Cardiac muscle cell (in vitro differentiated cells and primary cell): Measurements from ENCODE around the gene PTP4A2. TPM values are rescaled to one million over a fixed set of nuclear protein-coding genes. Genes with fewer than 3 reads are reported as not detected.

ENCODE experiments used
- DNase-seq, 2 donors: peaks; one replicate each; pipeline versions ENCODE4 v3.0.0 to v3.0.0-alpha.2; 2010 to 2017; ENCODE audit warnings: low read depth in 1 of 2, low spot score in 1 of 2
- H3K27ac ChIP-seq: fragments of 200-600 bp; sonication (generic); 2 replicates; pipeline ENCODE4 v1.5.1; 2016
- H3K27me3 ChIP-seq: fragments of 200-600 bp; sonication (generic); 2 replicates; pipeline ENCODE4 v1.6.0; 2016; ENCODE audit warnings: control low read depth
- H3K36me3 ChIP-seq: fragments of 200-600 bp; sonication (generic); 2 replicates; pipeline ENCODE4 v1.5.1; 2016; ENCODE audit warnings: control low read depth
- H3K4me1 ChIP-seq: fragments of 200-600 bp; sonication (generic); 2 replicates; pipeline ENCODE4 v1.8.1; 2017; ENCODE audit warnings: low read depth, mild to moderate bottlenecking, mixed run types
- H3K4me3 ChIP-seq: fragments of 200-600 bp; sonication (generic); 2 replicates; pipeline ENCODE4 v1.5.1; 2016; ENCODE audit warnings: mild to moderate bottlenecking
- H3K9me3 ChIP-seq: fragments of 200-600 bp; sonication (generic); 2 replicates; pipeline ENCODE4 v1.5.1; 2017; ENCODE audit warnings: low read depth, mild to moderate bottlenecking, control low read depth
- CTCF ChIP-seq: IDR thresholded peaks from 2 replicates; pipeline ENCODE4 v1.5.1; 2012; ENCODE audit warnings: low read depth, mild to moderate bottlenecking, low read length
- polyA plus RNA-seq: library from polyadenylated mRNA; unstranded; fragments of >200 nt; fragmentation: Nextera tagmentation; extraction: Ambion mirVana; gene quantifications from 2 replicates; pipeline ENCODE4 v1.2.1, GENCODE V29; 2016
- total RNA-seq: library from RNA; depleted of rRNA; stranded (reverse); fragments of >200 nt; gene quantifications from 2 replicates; pipeline ENCODE4 v1.2.3, GENCODE V29; 2016

The PTP4A2 gene
- 105 and 161 TPM in 2 replicates for total RNA-seq
- polyA plus RNA-seq = 285 and 366 TPM in 2 replicates

- peaks cover 20% of the 10 kb centered on the region for H3K4me1 ChIP-seq
- DNase-seq = peak; percentile 97 to 98
- H3K4me3 ChIP-seq = peak within 1 kb of the TSS; percentile 79
- no peaks in the 10 kb centered on the region for H3K36me3 ChIP-seq
- no peaks in the 10 kb centered on the region for H3K9me3 ChIP-seq
- TF ChIP-seq CTCF = peak; percentile 20
- H3K27me3 ChIP-seq = no peaks in the 10 kb centered on the region
- H3K27ac ChIP-seq = peak within 1 kb of the TSS; percentile 98
Observed at GRCh38 chr1:31938184-31938975, at the start of gene PTP4A2. Gene PTP4A2, minus strand, starts transcription at chr1:31938368. Its CDS starts 19,303 bp downstream, at chr1:31919065.

GRCh38 chr1:31987135-31987619, 49.0 kb upstream of the PTP4A2 start:
- peak in 1 of 2 donors; percentile 17 for DNase-seq

GRCh38 chr1:31985430-31985829, 47.3 kb upstream of the PTP4A2 start:
- H3K4me3 ChIP-seq = no peak overlapping the region
- H3K4me1 ChIP-seq = peaks cover 20% of the 10 kb centered on the region
- peak in 1 of 2 donors; percentile 13 for DNase-seq
- no peaks in the 10 kb centered on the region for H3K36me3 ChIP-seq
- H3K9me3 ChIP-seq = no peaks in the 10 kb centered on the region
- H3K27me3 ChIP-seq = no peaks in the 10 kb centered on the region
- no peak for TF ChIP-seq CTCF
- peak overlapping the region; percentile 49 for H3K27ac ChIP-seq

More at GRCh38 chr1:31987135-31987619, 49.0 kb upstream of the PTP4A2 start:
- TF ChIP-seq CTCF = no peak
- H3K27ac ChIP-seq = no peak overlapping the region
- no peaks in the 10 kb centered on the region for H3K27me3 ChIP-seq
- no peaks in the 10 kb centered on the region for H3K9me3 ChIP-seq
- H3K4me3 ChIP-seq = no peak overlapping the region
- peaks cover 20% of the 10 kb centered on the region for H3K4me1 ChIP-seq
- no peaks in the 10 kb centered on the region for H3K36me3 ChIP-seq

DNA sequence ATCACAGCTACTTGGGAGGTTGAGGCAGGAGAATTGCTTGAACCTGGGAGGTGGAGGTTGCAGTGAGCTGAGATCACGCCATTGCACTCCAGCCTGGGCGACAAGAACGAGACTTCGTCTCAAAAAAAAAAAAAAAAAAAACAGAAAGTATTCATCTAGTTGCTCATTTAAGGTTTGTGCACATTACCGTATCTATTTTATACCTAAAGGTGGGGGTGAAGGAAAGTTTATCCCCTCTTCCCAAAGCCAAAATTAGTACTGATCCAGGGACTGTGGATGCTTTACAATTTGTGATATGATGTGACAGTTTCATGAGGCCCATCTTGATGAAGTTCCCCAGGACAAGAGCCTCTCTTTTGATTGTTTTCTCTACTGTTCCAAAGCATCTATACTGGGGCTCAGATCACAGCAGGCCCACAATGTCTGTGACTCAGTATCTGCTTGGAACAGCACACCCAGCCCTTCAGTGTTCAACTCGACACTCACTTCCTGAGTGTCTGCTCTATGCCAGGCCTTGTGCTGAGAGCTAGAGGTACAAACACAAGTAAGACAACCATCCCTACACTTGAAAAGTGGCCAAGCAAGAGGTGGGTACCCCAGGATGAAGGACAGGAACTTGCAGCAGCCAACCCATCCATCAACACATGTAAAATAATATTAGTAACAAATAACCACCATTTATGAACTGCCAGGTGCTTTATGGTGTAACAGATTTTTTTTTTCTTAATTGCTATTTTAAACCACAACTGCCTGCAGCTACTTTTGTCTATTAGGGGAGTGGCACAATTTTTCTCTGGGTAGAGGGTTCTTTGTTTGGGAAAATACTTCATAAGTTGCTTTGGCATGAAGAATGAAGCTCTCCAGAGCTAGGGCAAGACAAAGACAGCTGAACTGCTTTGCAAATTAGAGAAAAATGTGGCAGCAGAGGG, 46.5 kb upstream of the PTP4A2 start:
- DNase-seq = peak; percentile 29 to 40
- TF ChIP-seq CTCF = no peak
- H3K36me3 ChIP-seq = no peaks in the 10 kb centered on the region
- H3K27me3 ChIP-seq = no peaks in the 10 kb centered on the region
- H3K27ac ChIP-seq = peak overlapping the region; percentile 49
- no peak overlapping the region for H3K4me3 ChIP-seq
- H3K4me1 ChIP-seq = peaks cover 20% of the 10 kb centered on the region
- H3K9me3 ChIP-seq = no peaks in the 10 kb centered on the region

DNA sequence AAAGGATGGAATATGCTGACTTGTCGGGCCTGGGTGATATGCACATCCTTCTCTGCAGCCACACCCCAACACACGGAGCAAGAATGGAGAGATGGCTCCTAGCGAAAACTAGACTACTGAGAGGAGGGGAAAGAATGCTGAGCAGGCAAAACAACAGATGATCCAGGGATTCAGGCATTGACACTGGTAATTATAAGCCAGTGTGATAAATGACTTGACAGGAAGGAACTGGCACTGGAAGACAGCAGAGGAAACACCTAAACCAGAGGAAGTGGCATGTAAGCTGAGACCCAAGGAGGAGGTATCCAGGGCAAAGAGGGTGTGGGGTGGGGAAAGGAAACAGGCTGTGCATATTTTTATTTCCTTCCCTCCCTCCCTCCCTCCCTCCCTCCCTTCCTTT, 43.8 kb upstream of the PTP4A2 start:
- H3K27me3 ChIP-seq = no peaks in the 10 kb centered on the region
- TF ChIP-seq CTCF = no peak
- no peaks in the 10 kb centered on the region for H3K9me3 ChIP-seq
- peaks cover 23% of the 10 kb centered on the region for H3K4me1 ChIP-seq
- H3K4me3 ChIP-seq = no peak overlapping the region
- DNase-seq = no peak
- H3K36me3 ChIP-seq = no peaks in the 10 kb centered on the region
- no peak overlapping the region for H3K27ac ChIP-seq
